GM23338 (cell line): ENCODE data around the gene ZNF808. TPM values are rescaled to one million over a fixed set of nuclear protein-coding genes. Genes with fewer than 3 reads are reported as not detected.
A peak's percentile ranks its signal among the peaks of the same experiment; 100 is the strongest.

Experiments used
- CREB1 ChIP-seq: fragments of 250-450 bp; sonication (Bioruptor Pico); IDR thresholded peaks from 2 replicates; pipeline ENCODE4 v1.5.0; 2020; ENCODE audit warnings: low read depth, mild to moderate bottlenecking, moderate library complexity
- EZH2 ChIP-seq: fragments of 200-600 bp; sonication (generic); IDR thresholded peaks from one replicate; pipeline ENCODE4 v1.8.0; 2017; ENCODE audit warnings: antibody characterized with exemption, mild to moderate bottlenecking, low read depth; ENCODE audit not compliant: unreplicated experiment
- NANOG ChIP-seq: IDR thresholded peaks from 2 replicates; pipeline ENCODE4 v1.6.1; 2016; ENCODE audit warnings: antibody characterized with exemption, borderline replicate concordance
- POLR2AphosphoS5 ChIP-seq: IDR thresholded peaks from 2 replicates; pipeline ENCODE4 v1.6.1; 2016; ENCODE audit warnings: antibody characterized with exemption, low read depth
- STAT1 ChIP-seq: IDR thresholded peaks from one replicate; pipeline ENCODE4 v1.6.1; 2016; ENCODE audit warnings: antibody characterized with exemption; ENCODE audit not compliant: unreplicated experiment
- ZNF114 ChIP-seq: fragments of 250-450 bp; sonication (Bioruptor Pico); IDR thresholded peaks from 2 replicates; pipeline ENCODE4 v1.5.0; 2020; ENCODE audit warnings: mild to moderate bottlenecking, moderate library complexity
- ZNF331 ChIP-seq: fragments of 250-450 bp; sonication (Bioruptor Pico); IDR thresholded peaks from 2 replicates; pipeline ENCODE4 v1.5.0; 2020; ENCODE audit warnings: low read depth, mild to moderate bottlenecking, moderate library complexity
- polyA plus RNA-seq: library from polyadenylated mRNA; unstranded; fragments of >200 nt; fragmentation: Nextera tagmentation; extraction: Ambion mirVana; gene quantifications from 2 replicates; pipeline ENCODE4 v1.2.1, GENCODE V29; 2016
- total RNA-seq: library from RNA; depleted of rRNA; stranded (reverse); fragments of >200 nt; shearing (Covaris generic); gene quantifications from 2 replicates; pipeline ENCODE4 v1.2.3, GENCODE V29; 2014
- TF ChIP-seq, protein P1 (sequence below): fragments of 250-450 bp; sonication (Bioruptor Pico); IDR thresholded peaks from 2 replicates; pipeline ENCODE4 v1.5.0; 2020; ENCODE audit warnings: mild to moderate bottlenecking, moderate library complexity
- TF ChIP-seq, protein P2 (sequence below), 2 experiments: fragments of 200-600 bp in 1 of 2; sonication (generic) in 1 of 2; conservative IDR thresholded peaks; 2 replicates each; pipeline versions ENCODE4 v1.5.1 to v1.6.1; 2016 to 2017; ENCODE audit warnings: antibody characterized with exemption in 2 of 2, low read depth in 2 of 2, mild to moderate bottlenecking in 2 of 2, moderate library complexity in 1 of 2

Gene ZNF808
- total and polyA plus RNA-seq, 2 experiments from 2014 or later, result 10.5 to 32.1 TPM

DNA sequence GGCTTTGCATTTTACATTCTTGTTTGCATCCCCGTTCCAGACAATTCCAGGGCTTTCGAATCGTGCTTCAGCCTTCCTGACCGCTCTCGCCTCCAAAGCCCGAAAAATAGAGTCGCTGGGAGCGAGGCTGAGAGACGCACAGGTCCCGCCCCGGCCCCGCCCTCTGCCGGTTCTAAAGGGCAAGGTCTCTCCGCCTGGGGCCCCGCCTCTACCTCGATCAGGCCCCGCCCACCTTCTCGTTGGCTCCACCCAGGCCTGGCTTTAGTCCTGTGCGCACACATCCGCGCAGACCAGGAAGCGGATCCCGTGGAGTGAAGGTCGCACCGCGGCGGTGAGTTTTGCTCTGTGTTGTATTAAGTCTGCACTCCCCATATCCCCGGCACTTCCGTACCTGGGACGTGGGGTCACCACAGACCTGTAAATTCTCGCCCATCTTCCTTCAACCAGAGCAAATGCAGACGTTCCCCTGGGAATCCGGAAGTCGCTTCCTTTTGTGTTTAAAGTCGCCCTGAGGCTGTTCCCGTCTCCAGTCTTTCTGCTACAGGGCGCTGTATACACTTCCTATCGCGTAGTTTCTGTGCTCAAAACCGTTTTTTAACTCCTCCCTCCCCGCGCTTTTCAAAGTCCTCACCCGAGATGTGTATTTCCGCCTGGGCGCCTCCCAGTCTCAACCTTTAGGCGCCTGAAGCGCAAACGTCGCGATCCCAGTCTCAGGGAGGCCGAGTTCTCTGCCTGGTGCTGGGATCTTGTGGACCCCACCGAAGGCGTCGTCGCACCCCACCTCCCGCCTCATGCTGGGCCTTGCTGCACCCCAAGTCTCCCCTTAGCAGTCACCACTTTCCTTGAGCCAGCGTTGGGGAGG is 42.8 kb downstream of the ZNF808 start, which contains the start of gene ZNF701 (continued):
- TF ChIP-seq, protein P1, sequence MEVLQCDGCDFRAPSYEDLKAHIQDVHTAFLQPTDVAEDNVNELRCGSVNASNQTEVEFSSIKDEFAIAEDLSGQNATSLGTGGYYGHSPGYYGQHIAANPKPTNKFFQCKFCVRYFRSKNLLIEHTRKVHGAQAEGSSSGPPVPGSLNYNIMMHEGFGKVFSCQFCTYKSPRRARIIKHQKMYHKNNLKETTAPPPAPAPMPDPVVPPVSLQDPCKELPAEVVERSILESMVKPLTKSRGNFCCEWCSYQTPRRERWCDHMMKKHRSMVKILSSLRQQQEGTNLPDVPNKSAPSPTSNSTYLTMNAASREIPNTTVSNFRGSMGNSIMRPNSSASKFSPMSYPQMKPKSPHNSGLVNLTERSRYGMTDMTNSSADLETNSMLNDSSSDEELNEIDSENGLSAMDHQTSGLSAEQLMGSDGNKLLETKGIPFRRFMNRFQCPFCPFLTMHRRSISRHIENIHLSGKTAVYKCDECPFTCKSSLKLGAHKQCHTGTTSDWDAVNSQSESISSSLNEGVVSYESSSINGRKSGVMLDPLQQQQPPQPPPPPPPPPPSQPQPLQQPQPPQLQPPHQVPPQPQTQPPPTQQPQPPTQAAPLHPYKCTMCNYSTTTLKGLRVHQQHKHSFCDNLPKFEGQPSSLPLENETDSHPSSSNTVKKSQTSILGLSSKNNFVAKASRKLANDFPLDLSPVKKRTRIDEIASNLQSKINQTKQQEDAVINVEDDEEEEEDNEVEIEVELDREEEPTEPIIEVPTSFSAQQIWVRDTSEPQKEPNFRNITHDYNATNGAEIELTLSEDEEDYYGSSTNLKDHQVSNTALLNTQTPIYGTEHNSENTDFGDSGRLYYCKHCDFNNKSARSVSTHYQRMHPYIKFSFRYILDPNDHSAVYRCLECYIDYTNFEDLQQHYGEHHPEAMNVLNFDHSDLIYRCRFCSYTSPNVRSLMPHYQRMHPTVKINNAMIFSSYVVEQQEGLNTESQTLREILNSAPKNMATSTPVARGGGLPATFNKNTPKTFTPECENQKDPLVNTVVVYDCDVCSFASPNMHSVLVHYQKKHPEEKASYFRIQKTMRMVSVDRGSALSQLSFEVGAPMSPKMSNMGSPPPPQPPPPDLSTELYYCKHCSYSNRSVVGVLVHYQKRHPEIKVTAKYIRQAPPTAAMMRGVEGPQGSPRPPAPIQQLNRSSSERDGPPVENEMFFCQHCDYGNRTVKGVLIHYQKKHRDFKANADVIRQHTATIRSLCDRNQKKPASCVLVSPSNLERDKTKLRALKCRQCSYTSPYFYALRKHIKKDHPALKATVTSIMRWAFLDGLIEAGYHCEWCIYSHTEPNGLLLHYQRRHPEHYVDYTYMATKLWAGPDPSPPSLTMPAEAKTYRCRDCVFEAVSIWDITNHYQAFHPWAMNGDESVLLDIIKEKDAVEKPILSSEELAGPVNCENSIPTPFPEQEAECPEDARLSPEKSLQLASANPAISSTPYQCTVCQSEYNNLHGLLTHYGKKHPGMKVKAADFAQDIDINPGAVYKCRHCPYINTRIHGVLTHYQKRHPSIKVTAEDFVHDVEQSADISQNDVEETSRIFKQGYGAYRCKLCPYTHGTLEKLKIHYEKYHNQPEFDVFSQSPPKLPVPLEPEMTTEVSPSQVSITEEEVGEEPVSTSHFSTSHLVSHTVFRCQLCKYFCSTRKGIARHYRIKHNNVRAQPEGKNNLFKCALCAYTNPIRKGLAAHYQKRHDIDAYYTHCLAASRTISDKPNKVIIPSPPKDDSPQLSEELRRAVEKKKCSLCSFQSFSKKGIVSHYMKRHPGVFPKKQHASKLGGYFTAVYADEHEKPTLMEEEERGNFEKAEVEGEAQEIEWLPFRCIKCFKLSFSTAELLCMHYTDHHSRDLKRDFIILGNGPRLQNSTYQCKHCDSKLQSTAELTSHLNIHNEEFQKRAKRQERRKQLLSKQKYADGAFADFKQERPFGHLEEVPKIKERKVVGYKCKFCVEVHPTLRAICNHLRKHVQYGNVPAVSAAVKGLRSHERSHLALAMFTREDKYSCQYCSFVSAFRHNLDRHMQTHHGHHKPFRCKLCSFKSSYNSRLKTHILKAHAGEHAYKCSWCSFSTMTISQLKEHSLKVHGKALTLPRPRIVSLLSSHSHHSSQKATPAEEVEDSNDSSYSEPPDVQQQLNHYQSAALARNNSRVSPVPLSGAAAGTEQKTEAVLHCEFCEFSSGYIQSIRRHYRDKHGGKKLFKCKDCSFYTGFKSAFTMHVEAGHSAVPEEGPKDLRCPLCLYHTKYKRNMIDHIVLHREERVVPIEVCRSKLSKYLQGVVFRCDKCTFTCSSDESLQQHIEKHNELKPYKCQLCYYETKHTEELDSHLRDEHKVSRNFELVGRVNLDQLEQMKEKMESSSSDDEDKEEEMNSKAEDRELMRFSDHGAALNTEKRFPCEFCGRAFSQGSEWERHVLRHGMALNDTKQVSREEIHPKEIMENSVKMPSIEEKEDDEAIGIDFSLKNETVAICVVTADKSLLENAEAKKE (CRISPR knock-in tag), result no peak
- 0 out of 2 replicates have a peak, but pooled peaks have one; percentile 18 for TF ChIP-seq CREB1 (CRISPR knock-in tag)
- TF ChIP-seq, protein P2, sequence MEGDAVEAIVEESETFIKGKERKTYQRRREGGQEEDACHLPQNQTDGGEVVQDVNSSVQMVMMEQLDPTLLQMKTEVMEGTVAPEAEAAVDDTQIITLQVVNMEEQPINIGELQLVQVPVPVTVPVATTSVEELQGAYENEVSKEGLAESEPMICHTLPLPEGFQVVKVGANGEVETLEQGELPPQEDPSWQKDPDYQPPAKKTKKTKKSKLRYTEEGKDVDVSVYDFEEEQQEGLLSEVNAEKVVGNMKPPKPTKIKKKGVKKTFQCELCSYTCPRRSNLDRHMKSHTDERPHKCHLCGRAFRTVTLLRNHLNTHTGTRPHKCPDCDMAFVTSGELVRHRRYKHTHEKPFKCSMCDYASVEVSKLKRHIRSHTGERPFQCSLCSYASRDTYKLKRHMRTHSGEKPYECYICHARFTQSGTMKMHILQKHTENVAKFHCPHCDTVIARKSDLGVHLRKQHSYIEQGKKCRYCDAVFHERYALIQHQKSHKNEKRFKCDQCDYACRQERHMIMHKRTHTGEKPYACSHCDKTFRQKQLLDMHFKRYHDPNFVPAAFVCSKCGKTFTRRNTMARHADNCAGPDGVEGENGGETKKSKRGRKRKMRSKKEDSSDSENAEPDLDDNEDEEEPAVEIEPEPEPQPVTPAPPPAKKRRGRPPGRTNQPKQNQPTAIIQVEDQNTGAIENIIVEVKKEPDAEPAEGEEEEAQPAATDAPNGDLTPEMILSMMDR (conservative IDR thresholded peaks at IDR 0.05; ENCODE audit: low read depth in 2 of 2), result peak in 1 of 2 experiments; percentile 13; a peak in 1 of 4 replicates
- no peak for TF ChIP-seq ZNF114 (CRISPR knock-in tag)
- no peak for TF ChIP-seq EZH2
- peak; percentile 98 for TF ChIP-seq POLR2AphosphoS5
- no peak for TF ChIP-seq NANOG
- TF ChIP-seq STAT1, result no peak
- TF ChIP-seq ZNF331 (CRISPR knock-in tag), result no peak
